Transverse colon (tissue), 4 donors: Measurements from ENCODE around the gene ANGEL1. TPM values are rescaled to one million over a fixed set of nuclear protein-coding genes. Genes with fewer than 3 reads are reported as not detected.

Experiments
- DNase-seq: peaks from one replicate; pipeline ENCODE4 v3.0.0-alpha.2; 2019
- H3K27ac ChIP-seq, 4 donors: fragments of 200-600 bp; sonication (generic); 2 replicates each; pipeline ENCODE4 v1.5.1; 2016 to 2018; ENCODE audit warnings: inconsistent platforms in 4 of 4
- H3K27me3 ChIP-seq: fragments of 200-600 bp; sonication (generic); 2 replicates; pipeline ENCODE4 v1.5.1; 2017; ENCODE audit warnings: inconsistent platforms
- H3K36me3 ChIP-seq, 4 donors: fragments of 200-600 bp; sonication (generic); 2 replicates each; pipeline ENCODE4 v1.5.1; 2017 to 2019; ENCODE audit warnings: inconsistent platforms in 4 of 4
- H3K4me1 ChIP-seq, 4 donors: fragments of 200-600 bp; sonication (generic); 2 replicates each; pipeline ENCODE4 v1.5.1; 2017 to 2020; ENCODE audit warnings: inconsistent platforms in 4 of 4
- H3K4me3 ChIP-seq, 4 donors: fragments of 200-600 bp; sonication (generic); 1 replicate in 1 of 4; 2 replicates in 3 of 4; pipeline versions ENCODE4 v1.5.1 to v1.6.1; 2017 to 2019; ENCODE audit warnings: inconsistent platforms in 4 of 4
- H3K9me3 ChIP-seq, 2 donors: fragments of 200-600 bp; sonication (generic); 2 replicates each; pipeline ENCODE4 v1.5.1; 2017 to 2019; ENCODE audit warnings: inconsistent platforms in 2 of 2
- EP300 ChIP-seq: sonication (generic); formaldehyde crosslinking; IDR thresholded peaks from one replicate; pipeline ENCODE4 v1.6.1; 2017; ENCODE audit warnings: antibody characterized with exemption, low read depth
- POLR2A ChIP-seq: fragments of 450-650 bp; IDR thresholded peaks from one replicate; pipeline ENCODE4 v1.6.1; 2016; ENCODE audit warnings: antibody characterized with exemption, mild to moderate bottlenecking, moderate library complexity
- POLR2AphosphoS5 ChIP-seq, 3 donors: sonication (generic); formaldehyde crosslinking; IDR thresholded peaks; one replicate each; pipeline ENCODE4 v1.6.1; 2016; ENCODE audit warnings: antibody characterized with exemption in 3 of 3
- WGBS, 2 donors: methylation state at CpG; one replicate each; pipeline ENCODE4 v1.1.5; 2018; ENCODE audit warnings: low coverage in 1 of 2; 5-methylcytosine and 5-hydroxymethylcytosine counted together
- in situ Hi-C, 4 donors: fragments of 200-750 bp; cut with MboI; loops; one replicate each; pipeline versions ENCODE4 v1.15.0 to v1.15.1; 2017; ENCODE audit warnings: low sequenced_read_pairs in 3 of 4, low pct_ligation_motif_present in 1 of 4, low pct_unique_long_range_greater_than_20kb in 1 of 4
- intact Hi-C: fragments of 100-400 bp; cut with DNase I; formaldehyde crosslinking; loops from one replicate; pipeline ENCODE4 v1.15.1; 2023; ENCODE audit warnings: low total_unique reads
- total RNA-seq, 4 donors: library from RNA; depleted of rRNA; stranded (reverse); fragments of >200 nt; gene quantifications; one replicate each; pipeline ENCODE4 v1.1.0, GENCODE V29; 2016
- TF ChIP-seq, protein P1 (sequence below), 5 experiments: fragments of 200-600 bp in 3 of 5; fragments of 450-650 bp in 2 of 5; sonication (generic) in 3 of 5; IDR thresholded peaks; 1 replicate in 2 of 5; 2 replicates in 3 of 5; pipeline ENCODE4 v1.5.1; 2016 to 2017; ENCODE audit warnings: antibody characterized with exemption in 5 of 5, inconsistent platforms in 3 of 5, mild to moderate bottlenecking in 2 of 5, moderate library complexity in 1 of 5

Gene ANGEL1
- total RNA-seq, 4 donors from 2014 or later = 8.9 to 17.5 (median 10.0) TPM

DNA sequence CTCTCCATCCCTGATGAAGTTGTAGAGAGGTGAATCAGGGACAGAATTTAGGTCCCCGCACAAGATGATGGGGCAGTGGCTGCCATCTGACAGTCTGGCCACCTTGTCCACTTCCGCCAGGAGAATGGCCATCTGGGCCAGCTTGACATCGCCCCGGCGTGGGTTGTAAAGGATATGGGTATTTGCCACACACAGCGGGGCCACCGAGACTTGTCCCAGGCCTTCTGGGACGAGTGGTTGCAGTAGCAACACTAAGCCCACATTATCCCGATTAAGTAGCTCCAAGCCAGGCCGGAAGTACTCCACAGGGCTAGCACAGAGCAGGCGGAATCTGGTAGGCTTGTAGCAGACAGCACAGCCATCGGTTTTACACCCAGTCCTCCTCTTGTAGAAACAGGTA, 6.2 kb downstream of the ANGEL1 start:
- Histone ChIP-seq H3K4me3 (no peak overlapping the region), H3K36me3 (peaks cover 0 to 42% (median 18%) of the 10 kb centered on the region in 4 donors), H3K9me3 (no peaks in the 10 kb centered on the region), H3K4me1 (peaks cover 3 to 13% (median 7%) of the 10 kb centered on the region in 4 donors), H3K27ac (no peak overlapping the region), H3K27me3 (no peaks in the 10 kb centered on the region)
- no peak for DNase-seq
- intact Hi-C loops (no loop called here), in situ Hi-C loops (no loop called here)
- TF ChIP-seq EP300 = no peak
- no peak for TF ChIP-seq POLR2A
- TF ChIP-seq, protein P1, sequence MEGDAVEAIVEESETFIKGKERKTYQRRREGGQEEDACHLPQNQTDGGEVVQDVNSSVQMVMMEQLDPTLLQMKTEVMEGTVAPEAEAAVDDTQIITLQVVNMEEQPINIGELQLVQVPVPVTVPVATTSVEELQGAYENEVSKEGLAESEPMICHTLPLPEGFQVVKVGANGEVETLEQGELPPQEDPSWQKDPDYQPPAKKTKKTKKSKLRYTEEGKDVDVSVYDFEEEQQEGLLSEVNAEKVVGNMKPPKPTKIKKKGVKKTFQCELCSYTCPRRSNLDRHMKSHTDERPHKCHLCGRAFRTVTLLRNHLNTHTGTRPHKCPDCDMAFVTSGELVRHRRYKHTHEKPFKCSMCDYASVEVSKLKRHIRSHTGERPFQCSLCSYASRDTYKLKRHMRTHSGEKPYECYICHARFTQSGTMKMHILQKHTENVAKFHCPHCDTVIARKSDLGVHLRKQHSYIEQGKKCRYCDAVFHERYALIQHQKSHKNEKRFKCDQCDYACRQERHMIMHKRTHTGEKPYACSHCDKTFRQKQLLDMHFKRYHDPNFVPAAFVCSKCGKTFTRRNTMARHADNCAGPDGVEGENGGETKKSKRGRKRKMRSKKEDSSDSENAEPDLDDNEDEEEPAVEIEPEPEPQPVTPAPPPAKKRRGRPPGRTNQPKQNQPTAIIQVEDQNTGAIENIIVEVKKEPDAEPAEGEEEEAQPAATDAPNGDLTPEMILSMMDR (IDR thresholded peaks at IDR 0.05) = no peak
- TF ChIP-seq POLR2AphosphoS5 (IDR thresholded peaks at IDR 0.05) = no peak
- WGBS, 2 donors = 96% methylated on average over 12 of the region's 12 CpGs; no CpG with 5 or more reads in 1 of the 2 donors

DNA sequence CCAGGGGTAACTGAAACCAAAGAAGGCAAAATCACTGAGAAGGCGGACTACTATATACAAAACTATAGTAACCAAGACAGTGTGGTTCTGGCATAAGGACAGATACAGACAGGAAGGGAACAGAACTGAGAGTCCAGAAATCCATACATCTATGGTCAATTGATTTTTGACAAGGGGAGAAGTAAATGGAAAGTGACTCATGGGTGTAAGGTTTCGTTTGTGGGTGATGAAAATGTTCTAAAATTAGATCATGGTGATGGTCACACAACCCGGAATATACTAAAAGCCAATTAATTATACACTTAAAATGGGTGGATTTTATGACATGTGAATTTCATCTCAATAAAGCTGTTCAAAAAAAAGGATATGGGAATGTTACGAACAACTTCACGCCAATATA, 18.7 kb downstream of the ANGEL1 start:
- 85 to 93% methylated on average over 5 of the region's 5 CpGs for WGBS, 2 donors
- H3K27ac ChIP-seq = no peak overlapping the region
- intact Hi-C loops = no loop called here
- H3K36me3 ChIP-seq = peaks cover 0 to 17% (median 6%) of the 10 kb centered on the region in 4 donors
- TF ChIP-seq POLR2AphosphoS5 (IDR thresholded peaks at IDR 0.05) (no peak), EP300 (no peak), POLR2A (no peak)
- TF ChIP-seq, protein P1 (IDR thresholded peaks at IDR 0.05) = no peak
- no peak for DNase-seq
- H3K27me3 ChIP-seq = no peaks in the 10 kb centered on the region
- no peaks in the 10 kb centered on the region for H3K4me1 ChIP-seq
- no peaks in the 10 kb centered on the region for H3K9me3 ChIP-seq
- no peak overlapping the region for H3K4me3 ChIP-seq
- in situ Hi-C loops = no loop called here

DNA sequence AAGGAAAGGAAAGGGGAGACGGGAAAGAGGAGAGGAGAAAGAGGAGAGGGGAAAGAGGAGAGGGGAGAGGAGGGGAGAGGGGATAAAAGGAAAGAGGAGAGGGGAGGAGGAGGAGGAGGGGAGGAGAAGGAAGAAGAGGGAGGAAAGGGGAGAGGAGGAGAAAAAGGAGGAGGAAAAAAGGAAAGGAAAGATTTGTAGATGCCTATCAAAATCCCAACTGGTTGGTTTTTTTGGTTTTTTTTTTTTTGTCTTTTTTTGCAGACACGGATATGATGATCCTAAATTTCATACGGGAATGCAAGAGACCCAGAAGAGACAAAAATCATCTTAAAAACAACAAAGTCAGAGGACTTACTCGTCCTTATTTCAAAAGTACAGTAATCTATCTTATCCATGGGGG, 19.4 kb downstream of the ANGEL1 start:
- no peak overlapping the region for H3K27ac ChIP-seq
- H3K4me1 ChIP-seq = no peaks in the 10 kb centered on the region
- no peak overlapping the region for H3K4me3 ChIP-seq
- no peaks in the 10 kb centered on the region for H3K9me3 ChIP-seq
- in situ Hi-C loops (no loop called here), intact Hi-C loops (no loop called here)
- no peak for TF ChIP-seq POLR2AphosphoS5 (IDR thresholded peaks at IDR 0.05)
- TF ChIP-seq, protein P1 (IDR thresholded peaks at IDR 0.05) = no peak
- no peak for TF ChIP-seq EP300
- TF ChIP-seq POLR2A = no peak
- DNase-seq = no peak
- 84 to 93% methylated on average over 3 to 4 of the region's 4 CpGs for WGBS, 2 donors
- peaks cover 0 to 22% (median 9%) of the 10 kb centered on the region in 4 donors for H3K36me3 ChIP-seq
- H3K27me3 ChIP-seq = no peaks in the 10 kb centered on the region

DNA sequence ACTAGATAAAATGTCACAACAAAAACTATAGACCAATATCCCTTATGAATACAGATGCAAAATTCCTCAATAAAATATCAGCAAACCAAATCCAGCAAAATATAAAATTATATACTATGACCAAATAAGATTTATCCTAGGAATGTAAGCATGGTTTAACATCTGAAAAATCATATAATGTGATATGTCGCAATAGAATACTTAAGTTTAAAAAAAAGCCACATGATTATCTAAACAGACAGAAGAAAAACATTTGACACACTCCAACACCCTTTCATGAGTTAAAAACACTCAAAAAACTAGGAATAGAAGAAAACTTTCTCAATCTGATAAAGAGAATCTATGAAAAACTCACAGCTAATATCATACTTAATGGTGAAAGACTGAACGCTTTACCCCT, 20.3 kb downstream of the ANGEL1 start:
- TF ChIP-seq POLR2AphosphoS5 (IDR thresholded peaks at IDR 0.05) (no peak), POLR2A (no peak), EP300 (no peak)
- TF ChIP-seq, protein P1 (IDR thresholded peaks at IDR 0.05) = no peak
- no peak overlapping the region for H3K4me3 ChIP-seq
- peaks cover 0 to 30% (median 11%) of the 10 kb centered on the region in 4 donors for H3K36me3 ChIP-seq
- H3K4me1 ChIP-seq = no peaks in the 10 kb centered on the region
- no peaks in the 10 kb centered on the region for H3K27me3 ChIP-seq
- intact Hi-C loops (no loop called here), in situ Hi-C loops (no loop called here)
- no peak overlapping the region for H3K27ac ChIP-seq
- no peak for DNase-seq
- no peaks in the 10 kb centered on the region for H3K9me3 ChIP-seq
- WGBS, 2 donors = 91 to 100% methylated on average over 2 of the region's 2 CpGs
